Neural progenitor cell (in vitro differentiated cells): ENCODE measurements around the gene TSPAN32. TPM values are rescaled to one million over a fixed set of nuclear protein-coding genes. Genes with fewer than 3 reads are reported as not detected.

Experiments used
- DNase-seq: peaks from one replicate; pipeline ENCODE4 v3.0.0-alpha.2; 2016; ENCODE audit warnings: low spot score
- H2AFZ ChIP-seq: fragments of 200-600 bp; sonication (generic); replicated peaks from 2 replicates; pipeline ENCODE4 v1.6.1; 2016; ENCODE audit warnings: antibody characterized with exemption
- H3F3A ChIP-seq: fragments of 200-600 bp; sonication (generic); 2 replicates; pipeline ENCODE4 v1.6.1; 2016; ENCODE audit warnings: antibody characterized with exemption, low read depth
- H3K27ac ChIP-seq: fragments of 200-600 bp; sonication (generic); 2 replicates; pipeline ENCODE4 v1.5.1; 2016; ENCODE audit warnings: mild to moderate bottlenecking
- H3K27me3 ChIP-seq: fragments of 200-600 bp; sonication (generic); 2 replicates; pipeline ENCODE4 v1.6.1; 2016; ENCODE audit warnings: mild to moderate bottlenecking, moderate library complexity
- H3K36me3 ChIP-seq: fragments of 200-600 bp; sonication (generic); 2 replicates; pipeline ENCODE4 v1.5.1; 2016
- H3K4me1 ChIP-seq: fragments of 200-600 bp; sonication (generic); 2 replicates; pipeline ENCODE4 v1.6.1; 2016; ENCODE audit warnings: mixed run types
- H3K4me2 ChIP-seq: fragments of 200-600 bp; sonication (generic); 2 replicates; pipeline ENCODE4 v1.6.1; 2016
- H3K4me3 ChIP-seq: fragments of 200-600 bp; sonication (generic); 2 replicates; pipeline ENCODE4 v1.5.1; 2016
- H3K79me2 ChIP-seq: fragments of 200-600 bp; sonication (generic); 2 replicates; pipeline ENCODE4 v1.6.1; 2016; ENCODE audit warnings: low read depth
- H3K9ac ChIP-seq: fragments of 200-600 bp; sonication (generic); 2 replicates; pipeline ENCODE4 v1.6.1; 2016
- H3K9me3 ChIP-seq: fragments of 200-600 bp; sonication (generic); 2 replicates; pipeline ENCODE4 v1.5.1; 2016; ENCODE audit warnings: low read depth
- H4K20me1 ChIP-seq: fragments of 200-600 bp; sonication (generic); 2 replicates; pipeline ENCODE4 v1.6.1; 2016; ENCODE audit warnings: low read depth
- H3K27ac Mint-ChIP-seq: 3 replicates; pipeline ENCODE4 v1.8.0; 2021; ENCODE audit warnings: mixed read lengths
- H3K27me3 Mint-ChIP-seq: 2 replicates; pipeline ENCODE4 v1.8.0; 2022; ENCODE audit warnings: low read depth, mild to moderate bottlenecking, inconsistent platforms, moderate library complexity, mixed read lengths; ENCODE audit not compliant: insufficient read depth
- H3K36me3 Mint-ChIP-seq: 3 replicates; pipeline ENCODE4 v1.8.0; 2021; ENCODE audit warnings: mixed read lengths
- H3K4me1 Mint-ChIP-seq: 3 replicates; pipeline ENCODE4 v1.8.0; 2021; ENCODE audit warnings: mixed read lengths
- H3K4me3 Mint-ChIP-seq: 3 replicates; pipeline ENCODE4 v1.8.0; 2021; ENCODE audit warnings: mild to moderate bottlenecking, moderate library complexity, mixed read lengths
- H3K9me3 Mint-ChIP-seq: 3 replicates; pipeline ENCODE4 v1.8.0; 2020; ENCODE audit warnings: mixed read lengths
- CTCF ChIP-seq: fragments of 200-600 bp; sonication (generic); IDR thresholded peaks from 2 replicates; pipeline ENCODE4 v1.5.1; 2017; ENCODE audit warnings: antibody characterized with exemption, mild to moderate bottlenecking
- EZH2 ChIP-seq: fragments of 200-600 bp; sonication (generic); IDR thresholded peaks from 2 replicates; pipeline ENCODE4 v1.6.1; 2017; ENCODE audit warnings: antibody characterized with exemption, mild to moderate bottlenecking, moderate library complexity
- EZH2phosphoT487 ChIP-seq: fragments of 200-600 bp; sonication (generic); IDR thresholded peaks from 2 replicates; pipeline ENCODE4 v1.6.1; 2017; ENCODE audit warnings: antibody characterized with exemption
- total RNA-seq: library from RNA; depleted of rRNA; stranded (reverse); fragments of >200 nt; gene quantifications from 2 replicates; pipeline ENCODE4 v1.2.3, GENCODE V29; 2015; ENCODE audit warnings: low replicate concordance

TSPAN32 gene
- 0.19 TPM in 1 of 2 replicates, not detected in the other for total RNA-seq

- no peaks in the 10 kb centered on the region for H3K79me2 ChIP-seq
- no peak within 1 kb of the TSS for H3K27ac Mint-ChIP-seq
- no peak for TF ChIP-seq EZH2
- TF ChIP-seq CTCF = no peak
- TF ChIP-seq EZH2phosphoT487 = no peak
- no peak within 1 kb of the TSS for H3K27ac ChIP-seq
- H3F3A ChIP-seq = no peaks in the 10 kb centered on the region
- no peak within 1 kb of the TSS for H3K4me2 ChIP-seq
- H3K9me3 ChIP-seq = no peaks in the 10 kb centered on the region
- H3K4me3 Mint-ChIP-seq = no peak within 1 kb of the TSS
- no peak within 1 kb of the TSS for H2AFZ ChIP-seq
- H3K27me3 Mint-ChIP-seq = peaks cover 15% of the 10 kb centered on the region
- no peaks in the 10 kb centered on the region for H3K36me3 Mint-ChIP-seq
- no peaks in the 10 kb centered on the region for H3K27me3 ChIP-seq
- H3K4me1 ChIP-seq = no peaks in the 10 kb centered on the region
- no peaks in the 10 kb centered on the region for H3K9me3 Mint-ChIP-seq
- DNase-seq = no peak
- H3K4me3 ChIP-seq = no peak within 1 kb of the TSS
- H4K20me1 ChIP-seq = no peaks in the 10 kb centered on the region
- H3K36me3 ChIP-seq = no peaks in the 10 kb centered on the region
- H3K9ac ChIP-seq = no peak within 1 kb of the TSS
- peaks cover 12% of the 10 kb centered on the region for H3K4me1 Mint-ChIP-seq
Measured at GRCh38 chr11:2301631-2302305, at the start of gene TSPAN32, which contains the start of gene C11orf21. Gene TSPAN32, plus strand, starts transcription at chr11:2302013. Its CDS starts 137 bp downstream, at chr11:2302150. Gene C11orf21, minus strand, starts transcription at chr11:2301918. Its CDS starts 110 bp downstream, at chr11:2301808.

GRCh38 chr11:2252018-2252417 lies 49.8 kb upstream of the TSPAN32 start:
- Mint-ChIP-seq H3K9me3 (peaks cover 20% of the 10 kb centered on the region), H3K4me3 (no peak overlapping the region), H3K36me3 (no peaks in the 10 kb centered on the region), H3K4me1 (peaks cover 19% of the 10 kb centered on the region), H3K27me3 (peaks cover 7% of the 10 kb centered on the region), H3K27ac (no peak overlapping the region)
- no peak overlapping the region for H3K27ac ChIP-seq
- H2AFZ ChIP-seq = no peak overlapping the region
- TF ChIP-seq CTCF = no peak
- no peak for TF ChIP-seq EZH2phosphoT487
- no peak for TF ChIP-seq EZH2
- H3K79me2 ChIP-seq = no peaks in the 10 kb centered on the region
- peaks cover 6% of the 10 kb centered on the region for H3K4me1 ChIP-seq
- DNase-seq = no peak
- H3K27me3 ChIP-seq = peaks cover 9% of the 10 kb centered on the region
- no peak overlapping the region for H3K4me2 ChIP-seq
- H3F3A ChIP-seq = no peaks in the 10 kb centered on the region
- H3K4me3 ChIP-seq = no peak overlapping the region
- no peaks in the 10 kb centered on the region for H4K20me1 ChIP-seq
- H3K36me3 ChIP-seq = no peaks in the 10 kb centered on the region
- H3K9me3 ChIP-seq = no peaks in the 10 kb centered on the region
- H3K9ac ChIP-seq = no peak overlapping the region

GRCh38 chr11:2256293-2256913 lies 45.4 kb upstream of the TSPAN32 start:
- H3K27me3 ChIP-seq = peaks cover 5% of the 10 kb centered on the region
- H3K27ac ChIP-seq = no peak overlapping the region
- H3K36me3 ChIP-seq = no peaks in the 10 kb centered on the region
- H3K4me3 Mint-ChIP-seq = no peak overlapping the region
- H3K36me3 Mint-ChIP-seq = no peaks in the 10 kb centered on the region
- peaks cover 6% of the 10 kb centered on the region for H3K9me3 Mint-ChIP-seq
- H3K4me1 ChIP-seq = no peaks in the 10 kb centered on the region
- no peak for DNase-seq
- no peak overlapping the region for H3K4me2 ChIP-seq
- H3K27me3 Mint-ChIP-seq = peaks cover 8% of the 10 kb centered on the region
- H2AFZ ChIP-seq = no peak overlapping the region
- H3K4me3 ChIP-seq = no peak overlapping the region
- no peaks in the 10 kb centered on the region for H3K79me2 ChIP-seq
- TF ChIP-seq CTCF = no peak
- no peak for TF ChIP-seq EZH2
- no peak for TF ChIP-seq EZH2phosphoT487
- H3K9ac ChIP-seq = no peak overlapping the region
- peaks cover 4% of the 10 kb centered on the region for H3K4me1 Mint-ChIP-seq
- H3K27ac Mint-ChIP-seq = peak overlapping the region; percentile 61
- no peaks in the 10 kb centered on the region for H3F3A ChIP-seq
- no peaks in the 10 kb centered on the region for H4K20me1 ChIP-seq
- H3K9me3 ChIP-seq = no peaks in the 10 kb centered on the region
